CD4-positive, alpha-beta T cell treated with Interleukin-1 beta for 1 hour (primary cell): ENCODE results near the gene DNAH14.
A peak's percentile ranks its signal among the peaks of the same experiment; 100 is the strongest.

Experiments used
- DNase-seq, 2 donors: peaks; one replicate each; pipeline ENCODE4 v3.0.0-alpha.2; 2020 to 2022

Gene DNAH14

GRCh38 chr1:225413708-225414375, 484.4 kb downstream of the DNAH14 start:
- no peak for DNase-seq

GRCh38 chr1:225415307-225415706, 485.8 kb downstream of the DNAH14 start:
- no peak for DNase-seq

GRCh38 chr1:225415967-225416745, 486.7 kb downstream of the DNAH14 start:
- DNase-seq = no peak

- DNase-seq = no peak
Measured at GRCh38 chr1:225418059-225418458, 488.6 kb downstream of the DNAH14 start.

GRCh38 chr1:225418598-225418997, 489.1 kb downstream of the DNAH14 start:
- no peak for DNase-seq

GRCh38 chr1:225422031-225422605, 492.6 kb downstream of the DNAH14 start:
- no peak for DNase-seq

- no peak for DNase-seq
Measured at GRCh38 chr1:225422795-225423517, 493.5 kb downstream of the DNAH14 start.

GRCh38 chr1:225423518-225423855, 494.0 kb downstream of the DNAH14 start:
- DNase-seq = no peak

- no peak for DNase-seq
Measured at GRCh38 chr1:225424562-225425200, 495.2 kb downstream of the DNAH14 start.

- DNase-seq = no peak
Measured at GRCh38 chr1:225425201-225425786, 495.8 kb downstream of the DNAH14 start.

- peak; percentile 40 to 52 for DNase-seq
Measured at GRCh38 chr1:225426395-225427234, 497.1 kb downstream of the DNAH14 start.

GRCh38 chr1:225427235-225428067, 498.0 kb downstream of the DNAH14 start, which contains the start of gene LBR:
Gene LBR, minus strand, starts transcription at chr1:225428038. Its CDS starts 3,963 bp downstream, at chr1:225424075.
- DNase-seq = no peak

- DNase-seq = peak; percentile 92 to 94
Measured at GRCh38 chr1:225428068-225428880, 498.8 kb downstream of the DNAH14 start.

GRCh38 chr1:225428881-225429455, 499.5 kb downstream of the DNAH14 start:
- no peak for DNase-seq

- no peak for DNase-seq
Measured at GRCh38 chr1:225430301-225430700, 500.8 kb downstream of the DNAH14 start.

- no peak for DNase-seq
Measured at GRCh38 chr1:225431081-225431863, 501.8 kb downstream of the DNAH14 start.

- no peak for DNase-seq
Measured at GRCh38 chr1:225434046-225434445, 504.6 kb downstream of the DNAH14 start.

GRCh38 chr1:225435076-225435475, 505.6 kb downstream of the DNAH14 start:
- DNase-seq = no peak
